ENCODE measurements around the gene TAS1R2.

TAS1R2 gene

DNA sequence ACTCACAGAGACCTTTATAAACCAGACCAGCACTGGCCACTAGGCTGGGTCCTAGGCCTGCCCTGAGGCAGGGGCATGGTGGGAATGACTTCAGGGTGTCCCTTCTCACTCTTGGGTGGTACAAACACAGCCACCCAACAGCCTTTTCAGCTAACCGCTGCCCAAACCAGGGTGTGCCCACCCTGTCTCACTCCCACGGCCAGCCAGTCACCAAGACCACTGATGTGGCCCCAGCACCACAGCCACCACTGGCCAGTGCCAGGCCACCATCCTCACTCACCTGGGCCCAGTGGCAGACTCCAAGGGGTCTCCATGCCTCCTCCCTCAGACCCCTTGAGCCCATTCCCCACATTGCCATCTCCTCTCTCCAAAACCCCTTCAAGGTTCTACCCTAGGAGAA, 27.8 kb downstream of the TAS1R2 start:
- H3K4me3 ChIP-seq: no peak overlapping the region
- H3K36me3 ChIP-seq: no peaks in the 10 kb centered on the region
- DNase-seq: no peak
- H3K9me3 ChIP-seq: peaks cover 0 to 11% (median 4%) of the 10 kb centered on the region in 3 donors
- H3K4me1 ChIP-seq: no peaks in the 10 kb centered on the region
- no peak overlapping the region for H3K27ac ChIP-seq
- intact Hi-C loops (cut with DNase I; ENCODE audit: low total_unique reads): no loop called here
- H3K27me3 ChIP-seq: peaks cover 0 to 48% of the 10 kb centered on the region in 2 donors
- TF ChIP-seq, protein P1, sequence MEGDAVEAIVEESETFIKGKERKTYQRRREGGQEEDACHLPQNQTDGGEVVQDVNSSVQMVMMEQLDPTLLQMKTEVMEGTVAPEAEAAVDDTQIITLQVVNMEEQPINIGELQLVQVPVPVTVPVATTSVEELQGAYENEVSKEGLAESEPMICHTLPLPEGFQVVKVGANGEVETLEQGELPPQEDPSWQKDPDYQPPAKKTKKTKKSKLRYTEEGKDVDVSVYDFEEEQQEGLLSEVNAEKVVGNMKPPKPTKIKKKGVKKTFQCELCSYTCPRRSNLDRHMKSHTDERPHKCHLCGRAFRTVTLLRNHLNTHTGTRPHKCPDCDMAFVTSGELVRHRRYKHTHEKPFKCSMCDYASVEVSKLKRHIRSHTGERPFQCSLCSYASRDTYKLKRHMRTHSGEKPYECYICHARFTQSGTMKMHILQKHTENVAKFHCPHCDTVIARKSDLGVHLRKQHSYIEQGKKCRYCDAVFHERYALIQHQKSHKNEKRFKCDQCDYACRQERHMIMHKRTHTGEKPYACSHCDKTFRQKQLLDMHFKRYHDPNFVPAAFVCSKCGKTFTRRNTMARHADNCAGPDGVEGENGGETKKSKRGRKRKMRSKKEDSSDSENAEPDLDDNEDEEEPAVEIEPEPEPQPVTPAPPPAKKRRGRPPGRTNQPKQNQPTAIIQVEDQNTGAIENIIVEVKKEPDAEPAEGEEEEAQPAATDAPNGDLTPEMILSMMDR (IDR thresholded peaks at IDR 0.05): no peak

DNA sequence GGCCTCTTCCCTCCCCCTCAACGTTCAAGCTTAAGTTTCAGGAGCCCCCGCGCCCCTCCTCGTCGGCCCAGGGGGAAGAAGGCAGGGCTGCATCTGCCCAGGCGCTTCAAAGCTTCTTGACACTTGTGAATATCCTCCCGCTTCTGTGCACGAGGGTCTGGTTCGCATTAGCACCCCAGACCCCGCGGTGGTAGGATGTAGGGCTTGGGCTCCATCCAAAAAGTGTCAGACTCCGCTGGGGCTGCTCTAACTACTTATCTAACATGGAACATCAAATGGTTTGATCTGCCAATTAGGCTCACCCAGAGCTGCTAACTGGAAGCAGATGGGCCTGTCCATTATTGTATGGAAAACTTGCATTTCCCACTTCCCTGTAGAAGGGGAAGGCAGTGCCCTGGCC, 28.9 kb downstream of the TAS1R2 start:
- H3K9me3 ChIP-seq: peaks cover 0 to 11% (median 4%) of the 10 kb centered on the region in 3 donors
- DNase-seq: no peak
- no peaks in the 10 kb centered on the region for H3K36me3 ChIP-seq
- H3K27me3 ChIP-seq: peaks cover 0 to 40% of the 10 kb centered on the region in 2 donors
- intact Hi-C loops (cut with DNase I; ENCODE audit: low total_unique reads): no loop called here
- H3K4me3 ChIP-seq: no peak overlapping the region
- H3K4me1 ChIP-seq: no peaks in the 10 kb centered on the region
- no peak overlapping the region for H3K27ac ChIP-seq
- TF ChIP-seq, protein P1 (IDR thresholded peaks at IDR 0.05): no peak

DNA sequence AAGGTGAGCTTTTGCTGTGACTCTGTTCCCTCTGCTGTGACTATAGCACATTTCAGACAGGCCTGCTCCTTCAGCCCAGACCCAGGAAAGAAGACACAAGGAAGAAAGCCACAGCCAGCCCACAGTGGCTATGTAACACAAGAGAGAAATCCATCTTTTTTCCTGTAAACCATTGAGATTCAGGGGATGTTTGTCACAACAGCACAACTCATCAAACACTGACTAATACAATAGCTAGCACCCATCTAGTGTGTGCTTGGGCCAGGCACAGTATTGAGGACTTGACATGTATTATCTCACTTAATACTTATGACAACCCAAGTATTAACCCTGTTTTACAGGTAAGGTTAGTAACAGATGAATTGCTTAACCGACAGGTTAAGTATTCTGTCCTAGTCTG, 29.8 kb downstream of the TAS1R2 start:
- no peak for DNase-seq
- Histone ChIP-seq H3K27ac (no peak overlapping the region), H3K9me3 (peaks cover 0 to 11% (median 4%) of the 10 kb centered on the region in 3 donors), H3K4me3 (no peak overlapping the region), H3K27me3 (peaks cover 0 to 33% of the 10 kb centered on the region in 2 donors), H3K4me1 (no peaks in the 10 kb centered on the region), H3K36me3 (no peaks in the 10 kb centered on the region)
- intact Hi-C loops (cut with DNase I; ENCODE audit: low total_unique reads): loop anchor here (10.0 kb wide), 1 partner anchor 235 kb away; no protein-coding TSS in a partner anchor
- TF ChIP-seq, protein P1 (IDR thresholded peaks at IDR 0.05): no peak

DNA sequence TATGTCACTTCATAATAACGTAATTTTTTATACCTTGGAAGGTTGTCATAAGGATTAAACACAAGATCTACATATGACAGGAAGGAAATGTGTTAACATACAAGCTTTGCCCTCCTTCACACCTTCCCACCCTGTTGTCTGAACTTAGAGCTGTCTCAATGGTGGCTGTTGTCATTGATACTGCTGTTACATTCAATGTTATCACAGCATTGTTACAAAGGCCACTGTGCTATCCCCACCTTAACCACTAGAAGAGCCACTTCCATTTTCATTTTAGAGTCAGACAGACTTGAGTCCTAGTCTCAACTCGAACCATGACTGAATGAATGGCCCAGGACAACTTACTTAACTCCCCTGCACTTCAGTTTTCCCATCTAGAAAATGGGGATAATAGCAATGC, 31.2 kb downstream of the TAS1R2 start:
- no peak overlapping the region for H3K4me3 ChIP-seq
- H3K27ac ChIP-seq: no peak overlapping the region
- H3K9me3 ChIP-seq: peaks cover 0 to 11% (median 4%) of the 10 kb centered on the region in 3 donors
- no peak for DNase-seq
- H3K4me1 ChIP-seq: no peaks in the 10 kb centered on the region
- peaks cover 0 to 33% of the 10 kb centered on the region in 2 donors for H3K27me3 ChIP-seq
- H3K36me3 ChIP-seq: no peaks in the 10 kb centered on the region
- TF ChIP-seq, protein P1 (IDR thresholded peaks at IDR 0.05): no peak
- intact Hi-C loops (cut with DNase I; ENCODE audit: low total_unique reads): loop anchor here (10.0 kb wide), 1 partner anchor 233 kb away; no protein-coding TSS in a partner anchor

DNA sequence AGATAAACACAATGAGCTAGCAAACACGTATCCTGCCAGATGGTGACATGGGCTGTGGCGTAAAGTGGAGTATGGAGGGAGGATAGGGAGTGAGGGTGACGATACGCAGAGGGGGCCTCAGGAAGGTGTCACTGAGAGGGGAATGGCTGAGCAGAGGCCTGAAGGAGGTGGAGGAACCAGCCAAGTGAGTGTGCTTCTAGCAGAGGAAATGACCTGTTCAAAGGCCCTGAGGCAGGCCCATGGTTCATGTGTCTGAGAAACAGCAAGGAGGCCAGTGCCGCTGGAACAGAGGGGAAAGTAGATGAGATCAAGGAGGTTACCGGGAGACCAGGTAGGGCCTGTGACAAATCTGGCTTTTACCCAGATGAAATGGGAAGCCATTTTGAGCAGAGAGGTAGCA, 36.0 kb downstream of the TAS1R2 start:
- no peaks in the 10 kb centered on the region for H3K9me3 ChIP-seq
- no peak overlapping the region for H3K4me3 ChIP-seq
- TF ChIP-seq, protein P1 (IDR thresholded peaks at IDR 0.05): no peak
- H3K4me1 ChIP-seq: peaks cover 0 to 3% (median 0%) of the 10 kb centered on the region in 4 donors
- peaks cover 0 to 42% of the 10 kb centered on the region in 2 donors for H3K27me3 ChIP-seq
- no peaks in the 10 kb centered on the region for H3K36me3 ChIP-seq
- no peak for DNase-seq
- intact Hi-C loops (cut with DNase I; ENCODE audit: low total_unique reads): loop anchor here (10.0 kb wide), 1 partner anchor 229 kb away; no protein-coding TSS in a partner anchor
- H3K27ac ChIP-seq: no peak overlapping the region
